ENCODE data around the gene RPTN.

The RPTN gene

GRCh38 chr1:152182944-152183361 lies 23.9 kb upstream of the RPTN start:
- DNase-seq = no peak
- no peak for TF ChIP-seq CTCF (IDR thresholded peaks at IDR 0.05; ENCODE audit: low read depth, low read length)
- Histone ChIP-seq H3K36me3 (no peaks in the 10 kb centered on the region), H3K4me3 (ENCODE audit: low read depth, low read length) (no peak overlapping the region), H3K27ac (no peak overlapping the region), H3K27me3 (ENCODE audit: insufficient read depth, low read depth, severe bottlenecking) (peaks cover 93% of the 10 kb centered on the region), H3K9me3 (ENCODE audit: severe bottlenecking) (no peaks in the 10 kb centered on the region)

GRCh38 chr1:152182431-152182830 lies 23.4 kb upstream of the RPTN start:
- TF ChIP-seq CTCF (IDR thresholded peaks at IDR 0.05; ENCODE audit: low read depth, low read length) = peak; percentile 46
- no peak for DNase-seq

GRCh38 chr1:152179566-152179965 lies 20.5 kb upstream of the RPTN start:
- no peak overlapping the region for H3K4me3 ChIP-seq (ENCODE audit: low read depth, low read length)
- no peak for DNase-seq
- peaks cover 8% of the 10 kb centered on the region for H3K9me3 ChIP-seq (ENCODE audit: severe bottlenecking)
- H3K27me3 ChIP-seq (ENCODE audit: insufficient read depth, low read depth, severe bottlenecking) = peaks cover 78% of the 10 kb centered on the region
- H3K36me3 ChIP-seq = no peaks in the 10 kb centered on the region
- no peak for TF ChIP-seq CTCF (IDR thresholded peaks at IDR 0.05; ENCODE audit: low read depth, low read length)
- H3K27ac ChIP-seq = no peak overlapping the region

More at GRCh38 chr1:152182431-152182830, 23.4 kb upstream of the RPTN start:
- H3K36me3 ChIP-seq = no peaks in the 10 kb centered on the region
- no peak overlapping the region for H3K27ac ChIP-seq
- H3K9me3 ChIP-seq (ENCODE audit: severe bottlenecking) = peaks cover 3% of the 10 kb centered on the region
- peaks cover 93% of the 10 kb centered on the region for H3K27me3 ChIP-seq (ENCODE audit: insufficient read depth, low read depth, severe bottlenecking)
- no peak overlapping the region for H3K4me3 ChIP-seq (ENCODE audit: low read depth, low read length)

- DNase-seq = no peak
- no peak for TF ChIP-seq CTCF (IDR thresholded peaks at IDR 0.05; ENCODE audit: low read depth, low read length)
- H3K27ac ChIP-seq = no peak overlapping the region
- no peaks in the 10 kb centered on the region for H3K36me3 ChIP-seq
- H3K4me3 ChIP-seq (ENCODE audit: low read depth, low read length) = no peak overlapping the region
- peaks cover 87% of the 10 kb centered on the region for H3K27me3 ChIP-seq (ENCODE audit: insufficient read depth, low read depth, severe bottlenecking)
- H3K9me3 ChIP-seq (ENCODE audit: severe bottlenecking) = no peaks in the 10 kb centered on the region
These were observed 11.4 kb upstream of the RPTN start for GRCh38 chr1:152170287-152170905.

GRCh38 chr1:152169366-152170025 lies 10.5 kb upstream of the RPTN start:
- Histone ChIP-seq H3K36me3 (no peaks in the 10 kb centered on the region), H3K27me3 (ENCODE audit: insufficient read depth, low read depth, severe bottlenecking) (peaks cover 93% of the 10 kb centered on the region), H3K4me3 (ENCODE audit: low read depth, low read length) (no peak overlapping the region), H3K9me3 (ENCODE audit: severe bottlenecking) (no peaks in the 10 kb centered on the region), H3K27ac (no peak overlapping the region)
- no peak for TF ChIP-seq CTCF (IDR thresholded peaks at IDR 0.05; ENCODE audit: low read depth, low read length)
- DNase-seq = no peak

GRCh38 chr1:152168535-152168868 lies 9.5 kb upstream of the RPTN start:
- no peak for DNase-seq
- Histone ChIP-seq H3K36me3 (no peaks in the 10 kb centered on the region), H3K4me3 (ENCODE audit: low read depth, low read length) (no peak overlapping the region), H3K9me3 (ENCODE audit: severe bottlenecking) (no peaks in the 10 kb centered on the region), H3K27me3 (ENCODE audit: insufficient read depth, low read depth, severe bottlenecking) (peaks cover 96% of the 10 kb centered on the region), H3K27ac (no peak overlapping the region)
- TF ChIP-seq CTCF (IDR thresholded peaks at IDR 0.05; ENCODE audit: low read depth, low read length) = no peak

All from WERI-Rb-1 (cell line).